GM23248 (cell line): Measurements from ENCODE around the gene WAPL. TPM values are rescaled to one million over a fixed set of nuclear protein-coding genes. Genes with fewer than 3 reads are reported as not detected.

Experiments used
- DNase-seq: peaks from one replicate; pipeline ENCODE4 v3.0.0-alpha.2; 2015
- H2AFZ ChIP-seq: fragments of 200-600 bp; sonication (generic); 2 replicates; pipeline ENCODE4 v1.6.1; 2016; ENCODE audit warnings: antibody characterized with exemption
- H3F3A ChIP-seq: fragments of 200-600 bp; sonication (generic); 2 replicates; pipeline ENCODE4 v1.6.1; 2016; ENCODE audit warnings: mild to moderate bottlenecking, antibody characterized with exemption, mixed run types; ENCODE audit not compliant: insufficient read depth
- H3K27ac ChIP-seq: fragments of 200-600 bp; sonication (generic); 2 replicates; pipeline ENCODE4 v1.5.1; 2016; ENCODE audit warnings: mild to moderate bottlenecking
- H3K27me3 ChIP-seq: fragments of 200-600 bp; sonication (generic); replicated peaks from 2 replicates; pipeline ENCODE4 v1.6.1; 2016; ENCODE audit warnings: mild to moderate bottlenecking; ENCODE audit not compliant: insufficient read depth
- H3K36me3 ChIP-seq: fragments of 200-600 bp; sonication (generic); 2 replicates; pipeline ENCODE4 v1.6.1; 2016; ENCODE audit warnings: low read depth, mild to moderate bottlenecking
- H3K4me1 ChIP-seq: fragments of 200-600 bp; sonication (generic); 2 replicates; pipeline ENCODE4 v1.6.1; 2016; ENCODE audit warnings: mild to moderate bottlenecking; ENCODE audit not compliant: insufficient read depth
- H3K4me2 ChIP-seq: fragments of 200-600 bp; sonication (generic); one replicate; pipeline ENCODE4 v1.6.1; 2016; ENCODE audit warnings: mild to moderate bottlenecking; ENCODE audit not compliant: unreplicated experiment
- H3K4me3 ChIP-seq: fragments of 200-600 bp; sonication (generic); 2 replicates; pipeline ENCODE4 v1.5.1; 2016; ENCODE audit warnings: mild to moderate bottlenecking
- H3K79me2 ChIP-seq: fragments of 200-600 bp; sonication (generic); 2 replicates; pipeline ENCODE4 v1.6.1; 2016; ENCODE audit warnings: mild to moderate bottlenecking; ENCODE audit not compliant: insufficient read depth
- H3K9ac ChIP-seq: fragments of 200-600 bp; sonication (generic); 2 replicates; pipeline ENCODE4 v1.6.1; 2016; ENCODE audit warnings: mild to moderate bottlenecking
- H3K9me2 ChIP-seq: fragments of 200-600 bp; sonication (generic); 2 replicates; pipeline ENCODE4 v1.6.1; 2016; ENCODE audit warnings: mixed run types, mild to moderate bottlenecking, moderate library complexity; ENCODE audit not compliant: insufficient read depth
- H3K9me3 ChIP-seq: fragments of 200-600 bp; sonication (generic); one replicate; pipeline ENCODE4 v1.6.1; 2017; ENCODE audit warnings: low read depth
- H4K20me1 ChIP-seq: fragments of 200-600 bp; sonication (generic); 2 replicates; pipeline ENCODE4 v1.6.0; 2016; ENCODE audit not compliant: insufficient read depth
- EZH2 ChIP-seq: fragments of 200-600 bp; sonication (generic); IDR thresholded peaks from 2 replicates; pipeline ENCODE4 v1.6.1; 2018; ENCODE audit warnings: antibody characterized with exemption, mild to moderate bottlenecking; ENCODE audit not compliant: insufficient read depth, poor library complexity, severe bottlenecking
- EZH2phosphoT487 ChIP-seq: fragments of 200-600 bp; sonication (generic); IDR thresholded peaks from 2 replicates; pipeline ENCODE4 v1.6.1; 2018; ENCODE audit warnings: antibody characterized with exemption, moderate library complexity, mild to moderate bottlenecking, low read depth; ENCODE audit not compliant: insufficient read depth
- WGBS, 2 experiments: methylation state at CpG; one replicate each; pipeline ENCODE4 v1.1.6; 2015 to 2017; ENCODE audit warnings: low lambda C conversion rate in 2 of 2, low coverage in 1 of 2; ENCODE audit errors: missing lambda C conversion rate in 2 of 2; 5-methylcytosine and 5-hydroxymethylcytosine counted together
- in situ Hi-C: fragments of 300-500 bp; cut with MboI; formaldehyde crosslinking; loops from 2 replicates; pipeline ENCODE4 v1.15.0; 2020
- polyA plus RNA-seq: library from polyadenylated mRNA; unstranded; fragments of >200 nt; fragmentation: Nextera tagmentation; extraction: Ambion mirVana; gene quantifications from 2 replicates; pipeline ENCODE4 v1.2.1, GENCODE V29; 2016
- total RNA-seq: library from RNA; depleted of rRNA; stranded (reverse); fragments of >200 nt; shearing (Covaris generic); gene quantifications from 2 replicates; pipeline ENCODE4 v1.2.3, GENCODE V29; 2014

Gene WAPL
- total and polyA plus RNA-seq, 2 experiments from 2014 or later, result 17.1 to 28.3 TPM

DNA sequence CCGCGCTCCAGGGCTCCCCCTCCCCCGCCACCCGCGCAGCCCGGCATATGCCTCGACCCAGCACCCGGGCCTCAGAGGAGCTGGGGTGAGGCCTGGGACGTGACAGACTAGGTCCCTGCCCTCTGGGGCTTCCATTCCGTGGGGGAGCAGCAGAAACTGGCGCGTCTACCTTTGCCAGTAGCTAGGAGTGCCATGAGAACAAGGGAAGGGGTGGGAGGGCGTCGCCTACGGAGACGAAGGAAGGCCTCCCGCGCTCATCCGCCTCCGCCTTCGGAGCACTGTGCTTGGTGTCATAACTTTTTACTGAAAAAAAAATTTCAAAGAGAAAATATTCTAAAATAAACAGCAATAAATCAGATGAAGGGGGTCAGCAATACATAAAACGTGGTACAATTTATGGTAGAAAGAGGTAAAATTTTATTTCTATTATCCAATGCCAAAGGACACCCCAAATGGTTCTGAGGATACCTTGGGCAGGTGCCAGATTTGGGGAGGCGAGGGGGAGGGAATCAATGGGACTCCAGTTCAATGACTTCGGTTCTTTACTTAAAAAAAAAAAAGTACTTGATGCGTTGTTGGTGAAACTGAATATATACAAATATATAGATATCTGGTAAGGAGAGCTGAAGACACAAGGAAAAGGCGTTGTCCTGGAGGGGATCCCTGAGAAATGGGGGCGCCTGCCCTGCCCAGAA lies 119.9 kb downstream of the WAPL start:
- Histone ChIP-seq H3F3A (peaks cover 7% of the 10 kb centered on the region; the same call in 1 of the 2 replicates), H3K27ac (no peak overlapping the region), H3K27me3 (no peaks in the 10 kb centered on the region), H2AFZ (peak overlapping the region; percentile 93), H3K4me3 (peak overlapping the region; percentile 75), H4K20me1 (no peaks in the 10 kb centered on the region), H3K4me2 (peak overlapping the region; percentile 82), H3K4me1 (peaks cover 14% of the 10 kb centered on the region), H3K9me3 (no peaks in the 10 kb centered on the region), H3K9ac (peak overlapping the region; percentile 78), H3K36me3 (no peaks in the 10 kb centered on the region), H3K9me2 (no peaks in the 10 kb centered on the region), H3K79me2 (no peaks in the 10 kb centered on the region)
- peak; percentile 56 for DNase-seq
- TF ChIP-seq EZH2phosphoT487 (no peak), EZH2 (no peak)
- 6 to 8% methylated on average over 27 of the region's 27 CpGs for WGBS, 2 experiments
- in situ Hi-C loops, result no loop called here

GRCh38 chr10:86400705-86401587 lies 120.6 kb downstream of the WAPL start:
- Histone ChIP-seq H3K9me3 (no peaks in the 10 kb centered on the region), H3K36me3 (no peaks in the 10 kb centered on the region), H3K79me2 (no peaks in the 10 kb centered on the region), H2AFZ (peak overlapping the region; percentile 93), H3K27ac (peak overlapping the region; percentile 71), H4K20me1 (no peaks in the 10 kb centered on the region), H3K4me3 (peak overlapping the region; percentile 75), H3K4me2 (peak overlapping the region; percentile 82), H3K9ac (peak overlapping the region; percentile 78), H3K4me1 (peaks cover 14% of the 10 kb centered on the region), H3K27me3 (0 out of 2 replicates have a peak, but pooled peaks cover 6% of the 10 kb centered on the region), H3F3A (peaks cover 7% of the 10 kb centered on the region; the same call in 1 of the 2 replicates), H3K9me2 (no peaks in the 10 kb centered on the region)
- in situ Hi-C loops, result no loop called here
- 5% methylated on average over 41 to 75 of the region's 76 CpGs for WGBS, 2 experiments
- DNase-seq, result peak; percentile 72
- TF ChIP-seq EZH2phosphoT487, result no peak
- TF ChIP-seq EZH2, result no peak

GRCh38 chr10:86399879-86400704 lies 121.5 kb downstream of the WAPL start:
- Histone ChIP-seq H3F3A (peaks cover 7% of the 10 kb centered on the region; the same call in 1 of the 2 replicates), H3K9me2 (no peaks in the 10 kb centered on the region), H3K9ac (peak overlapping the region; percentile 78), H4K20me1 (no peaks in the 10 kb centered on the region), H3K4me2 (peak overlapping the region; percentile 82), H3K27ac (peak overlapping the region; percentile 71), H3K4me1 (peaks cover 14% of the 10 kb centered on the region), H2AFZ (peak overlapping the region; percentile 93), H3K4me3 (peak overlapping the region; percentile 75), H3K36me3 (no peaks in the 10 kb centered on the region), H3K9me3 (no peaks in the 10 kb centered on the region), H3K27me3 (0 out of 2 replicates have a peak, but pooled peaks cover 7% of the 10 kb centered on the region), H3K79me2 (no peaks in the 10 kb centered on the region)
- no peak for TF ChIP-seq EZH2
- TF ChIP-seq EZH2phosphoT487, result no peak
- WGBS, 2 experiments, result 1 to 2% methylated on average over 75 to 77 of the region's 90 CpGs
- peak; percentile 99 for DNase-seq
- in situ Hi-C loops, result loop anchor here (10.0 kb wide), 1 partner anchor 185 kb away; no protein-coding TSS in a partner anchor

DNA sequence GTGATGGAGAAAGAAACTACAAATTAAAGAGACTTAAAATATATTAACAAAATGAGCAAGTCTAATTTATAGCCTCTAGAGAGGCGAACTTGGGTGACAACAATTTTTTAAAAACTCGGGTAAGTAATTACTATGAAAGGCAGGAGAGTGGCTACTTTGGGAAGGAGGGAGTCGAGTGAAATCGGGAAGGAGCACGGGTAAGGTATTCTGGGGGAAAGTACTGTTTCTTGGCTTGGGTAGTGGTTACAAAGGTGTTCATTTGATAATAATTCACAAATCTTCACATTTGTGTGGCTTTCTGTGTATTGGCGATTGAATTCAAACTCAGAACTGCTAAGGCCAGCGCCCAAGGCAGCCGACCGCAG lies 122.1 kb downstream of the WAPL start:
- Histone ChIP-seq H3K27ac (peak overlapping the region; percentile 71), H3K4me2 (peak overlapping the region; percentile 37), H3K9me2 (no peaks in the 10 kb centered on the region), H3F3A (peaks cover 7% of the 10 kb centered on the region; the same call in 1 of the 2 replicates), H3K79me2 (no peaks in the 10 kb centered on the region), H3K4me3 (peak overlapping the region; percentile 75; the same call in 1 of the 2 replicates), H3K9ac (peak overlapping the region; percentile 78), H3K27me3 (0 out of 2 replicates have a peak, but pooled peaks cover 7% of the 10 kb centered on the region), H2AFZ (peak overlapping the region; percentile 93), H3K9me3 (no peaks in the 10 kb centered on the region), H4K20me1 (no peaks in the 10 kb centered on the region), H3K4me1 (peaks cover 14% of the 10 kb centered on the region), H3K36me3 (no peaks in the 10 kb centered on the region)
- 23 to 28% methylated on average over 9 of the region's 9 CpGs for WGBS, 2 experiments
- DNase-seq, result no peak
- TF ChIP-seq EZH2phosphoT487 (no peak), EZH2 (no peak)
- in situ Hi-C loops, result loop anchor here (10.0 kb wide), 1 partner anchor 185 kb away; no protein-coding TSS in a partner anchor
